ENCODE results near the gene BMX.

Gene BMX

GRCh38 chrX:15509845-15510244 lies 9.2 kb downstream of the BMX start:
- no peak for DNase-seq

DNA sequence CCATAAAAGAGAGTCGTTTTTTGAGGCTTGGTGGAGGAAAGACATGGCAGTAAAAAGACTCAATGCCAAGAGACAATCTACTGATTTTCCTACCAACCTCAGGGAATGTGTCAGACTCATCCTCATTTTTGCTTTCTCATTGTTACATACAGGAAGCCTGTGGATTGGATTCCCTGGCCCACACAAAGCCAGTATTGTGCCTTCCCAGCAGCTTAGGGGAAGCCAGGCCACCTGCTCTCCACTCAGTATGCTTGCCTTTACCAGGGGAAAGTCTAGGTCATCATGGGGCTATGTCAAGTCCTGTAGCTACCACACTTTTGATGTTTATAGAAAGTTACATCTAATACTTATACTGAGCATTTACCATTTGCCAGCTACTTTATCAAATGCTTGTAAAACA lies 11.0 kb downstream of the BMX start:
- no peak for DNase-seq

DNA sequence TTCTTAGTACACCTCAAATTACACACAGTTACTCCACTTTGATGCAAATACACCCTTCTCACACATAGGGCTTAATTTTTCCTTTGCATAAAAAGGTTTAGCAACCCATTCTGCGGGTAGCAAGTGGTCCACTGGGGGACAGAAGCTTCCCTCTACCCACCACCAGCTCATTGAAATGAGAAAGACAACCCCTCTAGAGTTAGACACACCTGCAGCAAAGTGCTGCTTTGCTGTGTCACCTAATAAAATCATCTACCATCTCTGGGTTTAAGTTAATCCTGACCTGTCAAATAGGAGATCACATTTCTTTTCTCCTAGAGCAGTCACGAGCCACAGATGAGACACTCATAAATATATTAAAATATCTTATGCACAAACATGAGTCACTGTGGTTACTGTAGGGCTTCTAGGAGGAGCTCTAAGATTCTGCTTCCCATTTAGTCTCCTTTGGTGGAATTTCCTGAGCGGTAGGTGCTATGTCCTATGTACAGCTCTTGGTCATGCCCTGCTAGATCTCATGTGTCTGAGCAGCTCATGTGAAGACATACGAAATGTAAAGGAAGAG lies 11.9 kb downstream of the BMX start:
- DNase-seq: no peak

DNA sequence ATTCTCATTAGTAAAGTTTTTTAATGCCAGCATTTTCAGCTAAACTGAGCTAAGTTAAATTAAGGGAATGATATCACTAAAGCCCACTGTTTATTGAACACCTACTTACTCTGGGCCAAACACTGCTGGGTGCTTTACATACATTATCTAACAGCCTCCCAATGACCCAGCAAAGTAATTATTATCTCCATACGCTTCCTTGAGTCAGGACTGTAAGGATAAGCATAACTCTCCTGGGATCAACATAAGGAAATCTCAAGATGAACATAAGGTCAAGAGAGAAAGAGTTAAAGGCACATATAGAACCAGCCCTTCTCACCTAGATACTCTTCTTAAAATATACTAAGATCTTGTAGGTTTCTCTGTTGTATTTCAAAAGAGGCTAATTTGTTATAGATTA lies 13.7 kb downstream of the BMX start:
- DNase-seq: no peak

DNA sequence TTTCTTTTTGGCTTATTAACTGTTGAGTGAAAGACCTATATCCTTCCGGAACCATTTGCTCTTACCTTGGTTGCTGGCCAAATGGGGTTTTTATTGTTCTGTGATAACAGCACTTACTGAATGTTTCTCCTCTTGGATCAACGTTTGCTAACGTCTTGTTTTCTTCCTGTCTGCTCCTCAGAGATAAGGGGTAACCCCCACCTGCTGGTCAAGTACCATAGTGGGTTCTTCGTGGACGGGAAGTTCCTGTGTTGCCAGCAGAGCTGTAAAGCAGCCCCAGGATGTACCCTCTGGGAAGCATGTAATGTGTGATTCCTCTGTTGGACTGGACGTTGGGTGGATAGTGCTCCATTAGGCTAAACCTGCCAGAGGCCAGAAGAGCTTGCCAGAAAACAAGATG lies 15.3 kb downstream of the BMX start:
- no peak for DNase-seq

DNA sequence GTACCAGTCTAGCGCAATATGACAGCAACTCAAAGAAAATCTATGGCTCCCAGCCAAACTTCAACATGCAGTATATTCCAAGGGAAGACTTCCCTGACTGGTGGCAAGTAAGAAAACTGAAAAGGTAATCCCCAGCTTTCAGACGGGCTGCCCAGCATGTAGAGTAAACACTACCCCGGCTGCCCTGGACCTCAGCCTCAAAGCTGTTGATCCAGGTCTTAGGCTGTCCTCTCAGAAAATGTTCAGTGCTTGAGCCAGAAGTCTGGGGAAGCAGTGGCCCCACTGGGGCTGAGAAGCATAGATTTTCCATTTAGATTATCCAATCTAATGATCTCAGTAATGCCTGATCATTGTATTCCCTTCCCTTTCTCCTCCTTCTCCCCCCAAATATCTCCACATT lies 21.9 kb downstream of the BMX start:
- DNase-seq: no peak

GRCh38 chrX:15523088-15523487 lies 22.5 kb downstream of the BMX start:
- DNase-seq: no peak

- no peak for DNase-seq
Observed at GRCh38 chrX:15524417-15524816, 23.8 kb downstream of the BMX start.

DNA sequence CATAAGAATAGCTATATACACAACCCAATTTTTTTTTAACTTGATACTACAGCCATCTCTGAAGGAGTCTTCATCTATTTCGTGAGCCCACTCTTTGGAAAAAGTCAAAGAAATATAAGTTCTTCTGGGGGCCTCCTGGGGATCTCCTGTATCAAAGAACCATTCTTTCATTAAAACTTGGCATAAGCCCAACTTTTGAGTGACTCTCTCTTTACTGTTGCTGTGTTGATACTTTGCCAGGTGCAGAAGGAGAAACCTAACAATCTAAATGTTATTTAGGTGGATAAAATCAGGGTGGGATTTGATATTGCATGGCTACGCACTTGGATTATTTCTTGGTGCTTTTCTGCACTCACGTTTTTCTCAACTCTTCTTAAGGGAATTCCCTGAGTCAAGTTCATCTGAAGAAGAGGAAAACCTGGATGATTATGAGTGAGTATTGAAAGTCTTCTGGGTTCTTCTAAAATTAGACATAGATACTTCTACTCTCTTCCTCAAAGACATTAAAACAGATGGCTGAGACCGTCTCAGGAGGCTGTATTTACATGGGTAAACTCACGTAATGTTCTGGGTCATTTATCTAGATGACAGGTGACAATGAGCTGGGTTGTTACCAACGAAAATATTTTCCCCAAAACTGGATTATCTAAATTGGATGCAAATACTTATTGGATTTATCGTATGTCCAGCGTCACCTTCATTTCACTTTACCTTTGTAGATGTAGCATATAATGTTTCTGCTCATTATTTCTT lies 25.2 kb downstream of the BMX start:
- DNase-seq: no peak

DNA sequence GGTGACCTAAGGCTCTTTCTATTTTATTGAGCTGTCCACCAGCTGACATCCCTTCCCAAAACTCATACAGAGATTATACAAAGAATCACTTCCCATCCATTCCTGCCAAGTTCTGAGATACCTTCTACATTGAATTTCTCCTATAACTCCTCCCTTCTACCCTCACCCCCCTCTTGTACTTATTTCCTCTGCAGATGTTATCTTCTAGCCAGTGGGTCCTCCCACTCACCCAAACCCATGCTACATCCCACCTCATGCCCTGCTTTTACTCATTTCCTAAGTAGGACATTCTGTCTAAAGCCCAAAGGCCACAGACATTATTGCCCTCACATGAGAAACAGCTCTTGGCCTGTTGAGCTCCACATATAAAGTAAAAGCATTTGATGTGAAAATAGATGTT lies 28.6 kb downstream of the BMX start:
- DNase-seq: no peak

GRCh38 chrX:15530318-15530717 lies 29.7 kb downstream of the BMX start:
- no peak for DNase-seq

DNA sequence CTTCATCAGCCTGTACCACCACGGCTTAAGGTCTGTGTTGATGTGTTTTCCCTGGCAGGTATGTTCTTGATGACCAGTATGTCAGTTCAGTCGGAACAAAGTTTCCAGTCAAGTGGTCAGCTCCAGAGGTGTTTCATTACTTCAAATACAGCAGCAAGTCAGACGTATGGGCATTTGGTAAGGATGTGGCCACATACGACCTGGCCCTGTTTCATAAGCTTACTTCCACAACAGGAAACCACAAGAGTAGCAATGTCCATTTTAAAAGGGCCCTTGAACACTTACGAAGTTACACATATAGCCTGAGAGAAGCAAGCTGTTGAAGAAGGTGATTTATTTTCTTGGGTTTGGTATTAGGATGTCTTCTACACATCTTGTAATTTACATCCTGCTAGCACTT lies 46.1 kb downstream of the BMX start:
- DNase-seq: no peak

DNA sequence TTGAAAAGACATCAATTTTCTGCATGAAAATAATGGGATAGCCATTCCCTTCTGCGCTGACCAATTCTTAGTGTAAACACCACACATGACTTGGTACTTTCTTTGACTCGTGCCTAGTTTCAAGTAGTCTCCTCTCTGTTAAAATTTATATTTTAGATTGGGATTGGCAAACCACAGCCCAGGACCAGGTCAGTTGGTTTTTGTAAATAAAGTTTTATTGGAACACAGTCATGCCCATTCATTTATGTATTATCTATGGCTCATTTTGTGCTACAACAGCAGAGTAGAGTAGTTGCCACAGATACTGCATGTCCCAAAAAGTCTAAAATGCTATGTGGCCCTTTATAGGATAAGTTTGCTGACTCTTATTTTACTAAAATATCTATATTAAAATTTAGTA lies 46.7 kb downstream of the BMX start:
- no peak for DNase-seq

- no peak for DNase-seq
Observed at GRCh38 chrX:15549189-15550012, 48.8 kb downstream of the BMX start.

DNA sequence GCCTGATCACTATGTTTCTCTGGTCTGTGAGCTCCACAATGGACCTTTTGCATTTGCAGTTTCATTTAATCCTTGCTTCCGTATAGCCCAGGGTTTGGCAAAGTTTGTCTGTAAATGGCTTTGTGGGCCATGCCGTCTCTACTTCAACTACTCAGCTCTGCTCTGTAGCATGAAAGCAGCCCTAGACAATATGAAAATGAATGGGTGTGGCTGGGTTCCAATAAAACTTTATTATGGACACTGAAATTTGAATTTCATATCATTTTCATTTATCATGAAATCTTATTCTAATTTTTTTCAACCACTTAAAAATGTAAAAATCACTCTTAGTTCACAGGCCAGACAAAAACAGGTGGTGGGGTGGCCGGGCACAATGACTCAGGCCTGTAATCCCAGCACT lies 58.6 kb downstream of the BMX start:
- DNase-seq: no peak

DNA sequence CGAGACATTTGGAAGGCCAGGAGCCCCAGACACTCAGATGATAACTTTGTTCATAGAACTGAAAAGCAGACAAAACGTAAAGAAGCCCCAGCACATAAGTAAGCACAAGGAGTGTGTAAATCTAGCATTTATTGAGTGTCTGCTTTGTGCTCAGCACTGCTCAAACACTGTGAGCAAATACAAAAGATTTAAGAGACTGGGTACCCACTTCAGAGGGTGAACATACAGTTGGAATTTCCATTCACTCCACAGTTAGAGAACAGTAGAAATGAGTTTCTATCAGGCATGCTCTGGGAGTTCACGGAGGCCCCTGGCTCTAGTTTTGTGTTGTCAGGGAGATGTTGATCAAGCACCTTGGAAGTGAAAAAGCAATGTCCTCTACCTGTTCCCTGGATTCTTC lies 60.3 kb downstream of the BMX start:
- DNase-seq: no peak

DNA sequence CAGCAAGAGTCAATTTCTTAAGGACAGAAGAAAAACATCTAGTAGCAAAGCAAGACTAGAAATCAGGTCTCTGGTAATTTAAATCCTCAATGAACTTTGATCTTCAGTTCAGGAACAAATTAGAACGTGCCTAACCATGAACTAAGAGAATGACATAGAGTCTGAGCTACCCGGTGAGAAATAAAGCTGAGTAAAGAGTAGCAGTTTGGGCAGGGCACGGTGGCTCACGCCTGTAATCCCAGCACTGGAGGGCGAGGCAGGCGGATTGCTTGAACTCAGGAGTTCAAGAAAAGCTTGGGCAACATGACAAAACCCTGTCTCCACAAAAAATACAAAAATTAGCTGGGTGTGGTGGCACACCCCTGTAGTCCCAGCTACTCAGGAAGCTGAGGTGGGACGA lies 62.4 kb downstream of the BMX start:
- no peak for DNase-seq

DNA sequence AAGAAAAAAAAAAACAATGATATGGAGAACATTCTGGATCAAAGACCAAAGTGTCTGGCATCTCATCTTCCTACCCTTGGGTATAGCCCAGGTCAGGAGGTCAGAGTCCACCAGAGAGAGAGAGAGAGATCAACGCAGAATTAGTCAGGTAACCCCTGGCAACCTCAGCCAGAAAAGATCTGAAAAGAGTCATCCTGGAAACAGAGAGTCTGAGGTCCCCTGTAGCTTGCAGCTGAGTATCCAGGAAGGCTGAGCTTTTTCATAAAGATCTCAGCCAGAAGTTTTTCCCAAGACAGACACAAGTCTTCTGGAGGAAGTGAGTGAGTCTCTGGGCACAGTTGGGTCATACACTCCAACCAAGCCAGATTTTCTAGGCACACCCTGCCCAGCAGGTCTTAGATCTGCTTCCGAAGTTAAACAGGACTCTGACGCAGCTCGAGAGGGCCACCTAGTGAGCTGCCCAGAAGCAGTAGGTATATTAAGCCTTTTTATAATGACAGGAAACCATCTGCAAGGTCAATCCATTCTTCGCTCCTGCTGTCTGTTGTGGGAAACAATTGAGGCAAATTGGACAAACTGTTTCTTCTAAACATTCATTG lies 64.5 kb downstream of the BMX start:
- DNase-seq: peak in 1 of 5 donors; percentile 37

DNA sequence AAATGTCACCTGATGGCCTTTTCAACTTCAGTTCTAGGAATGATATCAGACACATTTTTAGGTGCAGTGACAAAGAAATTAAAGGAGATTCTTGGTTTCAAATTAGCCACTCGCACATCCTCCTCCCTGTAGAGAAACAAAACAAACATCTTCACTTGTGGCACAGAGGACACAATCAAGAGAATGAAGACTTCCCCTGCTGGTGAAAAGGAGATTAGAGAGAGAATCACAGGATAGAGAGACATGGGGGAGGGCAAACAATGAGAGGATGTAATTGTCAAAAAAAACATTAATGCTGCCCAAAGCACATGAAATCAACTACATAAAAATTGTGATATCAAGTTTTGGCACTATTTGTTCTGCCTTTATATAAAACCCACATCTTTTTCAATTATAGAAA lies 65.6 kb downstream of the BMX start:
- DNase-seq: no peak

GRCh38 chrX:15567267-15567666 lies 66.7 kb downstream of the BMX start:
- no peak for DNase-seq

- no peak for DNase-seq
Observed at GRCh38 chrX:15567886-15568616, 67.4 kb downstream of the BMX start.

DNA sequence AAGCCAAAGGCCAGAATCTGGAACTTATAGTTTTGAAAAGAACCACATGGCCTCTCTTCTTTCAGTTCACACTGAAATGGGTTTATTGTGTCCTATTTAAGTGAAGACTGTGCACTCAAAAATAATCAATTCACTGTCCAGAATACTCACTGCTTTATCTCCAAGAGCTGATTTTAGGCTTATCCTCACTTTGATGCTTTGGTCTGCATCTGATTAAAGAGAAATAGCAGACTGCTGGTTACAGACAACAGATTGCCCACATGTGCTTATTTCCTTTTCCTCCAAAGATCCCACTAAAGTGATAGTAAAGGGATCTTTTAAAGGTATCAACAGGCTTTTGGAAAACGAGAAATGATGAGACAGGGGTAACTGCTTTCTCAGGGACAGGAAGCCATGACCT lies 69.5 kb downstream of the BMX start:
- DNase-seq: no peak

- DNase-seq: no peak
Observed at GRCh38 chrX:15574017-15574416, 73.4 kb downstream of the BMX start.

Data from T-helper 1 cell (primary cell).